ENCODE measurements around the gene CAMK1D.

DNA sequence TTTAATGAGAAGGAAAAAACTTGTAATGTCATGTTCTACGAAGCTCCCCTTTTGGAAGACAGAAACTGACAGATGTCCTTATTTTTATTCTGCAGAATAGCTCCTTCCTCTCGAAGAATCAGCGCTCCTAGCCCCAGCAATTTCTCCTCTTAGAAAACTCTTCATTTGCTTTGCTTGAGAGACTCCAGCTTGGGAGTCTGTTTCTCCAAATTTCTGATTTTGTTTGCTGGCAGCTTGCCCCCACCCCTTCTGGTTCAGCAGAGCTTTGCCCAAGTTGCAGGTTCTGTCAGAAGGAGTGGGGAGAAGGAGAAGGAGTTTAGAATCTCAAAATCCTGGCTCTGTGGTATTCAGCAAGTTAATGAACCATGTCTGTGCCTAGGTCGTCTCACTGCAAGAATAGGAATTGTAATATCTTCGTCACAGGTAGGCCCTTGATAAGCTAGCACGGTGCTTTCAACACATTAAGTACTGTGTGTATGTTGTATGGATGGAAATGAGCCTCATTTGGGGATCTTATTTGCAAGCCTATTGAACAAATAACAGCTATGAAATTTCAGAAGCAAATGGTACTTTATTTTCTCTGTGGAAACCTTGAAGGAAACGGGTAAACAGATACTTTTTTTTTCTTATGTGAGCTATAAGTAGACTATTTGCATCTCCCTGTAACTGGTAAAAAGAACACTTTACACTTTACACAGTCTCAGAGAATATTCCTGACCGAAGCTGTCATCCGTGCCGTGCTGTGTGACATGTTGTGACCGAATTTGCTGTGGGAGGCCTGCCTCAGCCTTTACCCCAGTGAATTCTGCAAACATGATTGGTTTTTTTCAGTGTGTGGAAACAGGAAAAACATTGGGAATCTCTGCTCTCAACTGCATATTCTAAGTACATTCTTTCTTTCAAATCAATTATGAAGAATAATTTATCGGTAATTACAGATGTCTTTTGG lies 290.9 kb downstream of the CAMK1D start:
- TF ChIP-seq POLR2AphosphoS5 (IDR thresholded peaks at IDR 0.05), result no peak
- TF ChIP-seq, protein P1, sequence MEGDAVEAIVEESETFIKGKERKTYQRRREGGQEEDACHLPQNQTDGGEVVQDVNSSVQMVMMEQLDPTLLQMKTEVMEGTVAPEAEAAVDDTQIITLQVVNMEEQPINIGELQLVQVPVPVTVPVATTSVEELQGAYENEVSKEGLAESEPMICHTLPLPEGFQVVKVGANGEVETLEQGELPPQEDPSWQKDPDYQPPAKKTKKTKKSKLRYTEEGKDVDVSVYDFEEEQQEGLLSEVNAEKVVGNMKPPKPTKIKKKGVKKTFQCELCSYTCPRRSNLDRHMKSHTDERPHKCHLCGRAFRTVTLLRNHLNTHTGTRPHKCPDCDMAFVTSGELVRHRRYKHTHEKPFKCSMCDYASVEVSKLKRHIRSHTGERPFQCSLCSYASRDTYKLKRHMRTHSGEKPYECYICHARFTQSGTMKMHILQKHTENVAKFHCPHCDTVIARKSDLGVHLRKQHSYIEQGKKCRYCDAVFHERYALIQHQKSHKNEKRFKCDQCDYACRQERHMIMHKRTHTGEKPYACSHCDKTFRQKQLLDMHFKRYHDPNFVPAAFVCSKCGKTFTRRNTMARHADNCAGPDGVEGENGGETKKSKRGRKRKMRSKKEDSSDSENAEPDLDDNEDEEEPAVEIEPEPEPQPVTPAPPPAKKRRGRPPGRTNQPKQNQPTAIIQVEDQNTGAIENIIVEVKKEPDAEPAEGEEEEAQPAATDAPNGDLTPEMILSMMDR (IDR thresholded peaks at IDR 0.05), result no peak
- no peak for TF ChIP-seq POLR2A (IDR thresholded peaks at IDR 0.05)
